ENCODE data around the gene SLC2A11. TPM values are rescaled to one million over a fixed set of nuclear protein-coding genes. Genes with fewer than 3 reads are reported as not detected.

Gene SLC2A11
- total and polyA plus RNA-seq, 9 of the 15 experiments (the other 6 are each of a cell fraction or from before 2014, with no cell fraction given): 0.44 to 2.7 (median 2.1) TPM

- H3K36me3 ChIP-seq (ENCODE audit: control insufficient read depth, insufficient read depth, low read length): peaks cover 21% of the 10 kb centered on the region; the same call in 2 of the 3 replicates
- H3K9me3 ChIP-seq (replicated peaks; ENCODE audit: control insufficient read depth, insufficient read depth, low read depth, low read length): no peaks in the 10 kb centered on the region
- intact Hi-C loops (cut with micrococcal nuclease) (no loop called here), in situ Hi-C loops (cut with MboI) (no loop called here)
- 34% methylated on average over 23 of the region's 44 CpGs for WGBS (ENCODE audit: insufficient coverage, low coverage, missing lambda C conversion rate)
- FAIRE-seq (peak; percentile 74), DNase-seq (ENCODE audit: extremely low read depth in 1 of 4, low spot score in 3 of 4) (peak; percentile 86 to 93 (median 89)), ATAC-seq (peak; percentile 99)
- H3K9ac ChIP-seq (ENCODE audit: insufficient read depth in 1 of 2, low read depth in 2 of 2, low read length in 2 of 2): peak overlapping the region; percentile 75 to 88
- no peaks in the 10 kb centered on the region for H4K20me1 ChIP-seq (replicated peaks; ENCODE audit: control insufficient read depth, insufficient read depth, low read length)
- peak overlapping the region; percentile 66 for H2AFZ ChIP-seq (ENCODE audit: low read depth, low read length)
- BruUV-seq (replicated peaks): TSS peak; percentile 30
- peak overlapping the region; percentile 43 for H3K4me3 ChIP-seq
- H3K9me1 ChIP-seq (ENCODE audit: control insufficient read depth, insufficient read depth, low read length): no peaks in the 10 kb centered on the region
- H3K79me2 ChIP-seq (ENCODE audit: control insufficient read depth, insufficient read depth, low read length): no peaks in the 10 kb centered on the region; the same call in 2 of the 3 replicates
- ChIA-PET POLR2A (interaction anchor here (0.6 to 2.9 kb wide), 5 partner anchors 12 to 85 kb away, joined by 3 to 13 read pairs (median 4); partner anchors contain the start of gene MIF), CTCF (ENCODE audit: low intra/inter-chr PET ratio) (no interaction called here)
- no peaks in the 10 kb centered on the region for H3K4me1 ChIP-seq (replicated peaks in 1 of 2; ENCODE audit: control insufficient read depth in 2 of 2, insufficient read depth in 2 of 2, low read length in 2 of 2)
- H3K4me2 ChIP-seq (ENCODE audit: insufficient read depth, low read length): peak overlapping the region; percentile 72
- peak overlapping the region; percentile 74 for H3K27ac ChIP-seq (ENCODE audit: extremely low read depth, low read depth, low read length)
- no peaks in the 10 kb centered on the region for H3K27me3 ChIP-seq (ENCODE audit: control insufficient read depth in 2 of 2, insufficient read depth in 2 of 2, low read length in 2 of 2)
- no peak for TF ChIP-seq NELFE (IDR thresholded peaks at IDR 0.05; ENCODE audit: insufficient read depth, insufficient read length)
- peak; percentile 70 for TF ChIP-seq POLR2B (IDR thresholded peaks at IDR 0.05; ENCODE audit: low read depth, partially characterized antibody)
- peak; percentile 58 to 67 for TF ChIP-seq NRF1 (conservative IDR thresholded peaks at IDR 0.05 in 1 of 2, IDR thresholded peaks at IDR 0.05 in 1 of 2)
- peak; percentile 51 for TF ChIP-seq TBP (optimal IDR thresholded peaks at IDR 0.05; ENCODE audit: low read depth, low read length)
- TF ChIP-seq SETDB1 (IDR thresholded peaks at IDR 0.05; ENCODE audit: low read length): no peak
- TF ChIP-seq SUPT5H (IDR thresholded peaks at IDR 0.05): peak; percentile 82
- no peak for TF ChIP-seq PHB (CRISPR knock-in tag; IDR thresholded peaks at IDR 0.05)
- TF ChIP-seq HMGN3 (IDR thresholded peaks at IDR 0.05; ENCODE audit: borderline replicate concordance, extremely low read depth, insufficient read length, low read depth, low read length): peak; percentile 24
- TF ChIP-seq PML (IDR thresholded peaks at IDR 0.05; ENCODE audit: low read length): peak; percentile 51; the same call in 1 of the 2 replicates
- peak; percentile 71; the same call in 1 of the 2 replicates for TF ChIP-seq PHF8 (IDR thresholded peaks at IDR 0.05; ENCODE audit: borderline replicate concordance, low read length)
- TF ChIP-seq RBFOX2 (IDR thresholded peaks at IDR 0.05; ENCODE audit: low read depth, low read length): peak; percentile 79
- TF ChIP-seq MYNN (IDR thresholded peaks at IDR 0.05): peak; percentile 62; the same call in 1 of the 2 replicates
- TF ChIP-seq MYNN (CRISPR knock-in tag; IDR thresholded peaks at IDR 0.05): no peak
- TF ChIP-seq ZNF76 (CRISPR knock-in tag; IDR thresholded peaks at IDR 0.05; ENCODE audit: borderline replicate concordance): no peak
- no peak for TF ChIP-seq ZNF740 (CRISPR knock-in tag; IDR thresholded peaks at IDR 0.05)
- TF ChIP-seq ZNF740 (tag; IDR thresholded peaks at IDR 0.05): no peak
- peak in 1 of 2 experiments; percentile 67; a peak in 1 of 4 replicates for TF ChIP-seq MAZ (CRISPR knock-in tag; conservative IDR thresholded peaks at IDR 0.05 in 1 of 2, IDR thresholded peaks at IDR 0.05 in 1 of 2)
- TF ChIP-seq NR2C2 (CRISPR knock-in tag; IDR thresholded peaks at IDR 0.05): no peak
- peak; percentile 27; the same call in 1 of the 2 replicates for TF ChIP-seq NR2C2 (tag; IDR thresholded peaks at IDR 0.05)
- no peak for TF ChIP-seq ARID3B (CRISPR knock-in tag; IDR thresholded peaks at IDR 0.05; ENCODE audit: borderline replicate concordance)
Measured at GRCh38 chr22:23913661-23914353, 56.1 kb downstream of the SLC2A11 start.
